NB4 (cell line): ENCODE measurements around the gene USP36.

ENCODE experiments used
- TF ChIP-seq, protein P1 (sequence below): IDR thresholded peaks from one replicate; pipeline ENCODE4 v1.5.1; 2012; ENCODE audit warnings: low read depth, low read length
- TF ChIP-seq, protein P2 (sequence below): IDR thresholded peaks from 2 replicates; pipeline ENCODE4 v1.6.1; 2011; ENCODE audit warnings: low read depth, low read length

DNA sequence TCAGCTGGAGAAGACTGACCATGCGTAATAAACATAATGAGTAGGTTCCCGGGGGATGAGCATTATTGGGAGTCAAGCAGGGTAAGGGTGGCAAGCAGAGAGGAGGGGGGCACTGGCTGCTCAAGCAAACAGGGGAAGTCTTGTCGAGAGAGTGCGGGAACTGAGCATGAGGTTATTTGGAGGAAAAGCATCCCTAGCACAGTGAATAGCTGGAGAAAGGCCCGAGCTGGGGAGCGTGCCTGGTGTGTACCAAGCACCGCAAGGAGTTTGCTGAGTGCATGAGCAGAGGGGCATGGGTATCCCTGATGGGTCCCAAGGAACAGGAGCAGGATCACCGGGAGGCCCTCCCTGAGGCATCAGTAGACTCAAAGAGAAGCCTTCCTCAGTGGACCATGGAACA is 75.7 kb downstream of the USP36 start:
- TF ChIP-seq, protein P1, sequence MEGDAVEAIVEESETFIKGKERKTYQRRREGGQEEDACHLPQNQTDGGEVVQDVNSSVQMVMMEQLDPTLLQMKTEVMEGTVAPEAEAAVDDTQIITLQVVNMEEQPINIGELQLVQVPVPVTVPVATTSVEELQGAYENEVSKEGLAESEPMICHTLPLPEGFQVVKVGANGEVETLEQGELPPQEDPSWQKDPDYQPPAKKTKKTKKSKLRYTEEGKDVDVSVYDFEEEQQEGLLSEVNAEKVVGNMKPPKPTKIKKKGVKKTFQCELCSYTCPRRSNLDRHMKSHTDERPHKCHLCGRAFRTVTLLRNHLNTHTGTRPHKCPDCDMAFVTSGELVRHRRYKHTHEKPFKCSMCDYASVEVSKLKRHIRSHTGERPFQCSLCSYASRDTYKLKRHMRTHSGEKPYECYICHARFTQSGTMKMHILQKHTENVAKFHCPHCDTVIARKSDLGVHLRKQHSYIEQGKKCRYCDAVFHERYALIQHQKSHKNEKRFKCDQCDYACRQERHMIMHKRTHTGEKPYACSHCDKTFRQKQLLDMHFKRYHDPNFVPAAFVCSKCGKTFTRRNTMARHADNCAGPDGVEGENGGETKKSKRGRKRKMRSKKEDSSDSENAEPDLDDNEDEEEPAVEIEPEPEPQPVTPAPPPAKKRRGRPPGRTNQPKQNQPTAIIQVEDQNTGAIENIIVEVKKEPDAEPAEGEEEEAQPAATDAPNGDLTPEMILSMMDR, result no peak
- TF ChIP-seq, protein P2, sequence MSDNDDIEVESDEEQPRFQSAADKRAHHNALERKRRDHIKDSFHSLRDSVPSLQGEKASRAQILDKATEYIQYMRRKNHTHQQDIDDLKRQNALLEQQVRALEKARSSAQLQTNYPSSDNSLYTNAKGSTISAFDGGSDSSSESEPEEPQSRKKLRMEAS, result no peak
